Mesendoderm (in vitro differentiated cells): ENCODE results near the gene PNKD.

Experiments
- DNase-seq: peaks from one replicate; pipeline ENCODE4 v3.0.0; 2013
- H2AK5ac ChIP-seq: 2 replicates; pipeline ENCODE4 v1.6.1; 2013; ENCODE audit warnings: low read length, inconsistent platforms
- H2BK120ac ChIP-seq: 2 replicates; pipeline ENCODE4 v1.6.1; 2013; ENCODE audit warnings: low read depth, mild to moderate bottlenecking, low read length, moderate library complexity, mixed read lengths
- H2BK15ac ChIP-seq: replicated peaks from 2 replicates; pipeline ENCODE4 v1.6.1; 2013; ENCODE audit warnings: low read depth, mild to moderate bottlenecking, moderate library complexity
- H2BK5ac ChIP-seq: 2 replicates; pipeline ENCODE4 v1.6.1; 2013; ENCODE audit warnings: low read length, inconsistent platforms
- H3K18ac ChIP-seq: 2 replicates; pipeline ENCODE4 v1.6.1; 2013; ENCODE audit warnings: mild to moderate bottlenecking, low read length, mixed read lengths
- H3K23ac ChIP-seq: one replicate; pipeline ENCODE4 v1.6.1; 2013; ENCODE audit warnings: low read length
- H3K27ac ChIP-seq: 2 replicates; pipeline ENCODE4 v1.5.1; 2013; ENCODE audit warnings: low read depth, mild to moderate bottlenecking, inconsistent platforms, low read length, moderate library complexity
- H3K27me3 ChIP-seq: 2 replicates; pipeline ENCODE4 v1.6.1; 2013; ENCODE audit warnings: low read length, control low read depth, mild to moderate bottlenecking, inconsistent platforms; ENCODE audit not compliant: insufficient read depth, poor library complexity
- H3K36me3 ChIP-seq: 2 replicates; pipeline ENCODE4 v1.6.1; 2013; ENCODE audit warnings: low read length, inconsistent platforms; ENCODE audit not compliant: control insufficient read depth, insufficient read depth
- H3K4ac ChIP-seq: one replicate; pipeline ENCODE4 v1.6.1; 2013; ENCODE audit warnings: low read depth, mild to moderate bottlenecking, low read length, moderate library complexity
- H3K4me1 ChIP-seq: 2 replicates; pipeline ENCODE4 v1.6.1; 2013; ENCODE audit warnings: low read depth, low read length, inconsistent platforms; ENCODE audit not compliant: control insufficient read depth
- H3K4me2 ChIP-seq: 2 replicates; pipeline ENCODE4 v1.6.1; 2013; ENCODE audit warnings: low read length
- H3K4me3 ChIP-seq: 2 replicates; pipeline ENCODE4 v1.5.1; 2013; ENCODE audit warnings: mild to moderate bottlenecking, low read length
- H3K56ac ChIP-seq: one replicate; pipeline ENCODE4 v1.6.1; 2013; ENCODE audit warnings: low read length
- H3K79me1 ChIP-seq: 2 replicates; pipeline ENCODE4 v1.6.1; 2013; ENCODE audit warnings: low read length, inconsistent platforms
- H3K79me2 ChIP-seq: 2 replicates; pipeline ENCODE4 v1.6.1; 2013; ENCODE audit warnings: mild to moderate bottlenecking, low read length; ENCODE audit not compliant: control insufficient read depth, insufficient read depth
- H3K9ac ChIP-seq: 2 replicates; pipeline ENCODE4 v1.6.1; 2013; ENCODE audit warnings: low read length, inconsistent platforms
- H4K5ac ChIP-seq: one replicate; pipeline ENCODE4 v1.6.1; 2013; ENCODE audit warnings: low read length
- H4K8ac ChIP-seq: one replicate; pipeline ENCODE4 v1.6.1; 2013; ENCODE audit warnings: low read depth, mild to moderate bottlenecking, control low read depth, low read length, moderate library complexity
- WGBS: extraction: QIAGEN DNeasy Blood & Tissue Kit; methylation state at CpG from one replicate; pipeline ENCODE4 v1.1.7; 2013; ENCODE audit warnings: low lambda C conversion rate, missing lambda C conversion rate; ENCODE audit not compliant: insufficient coverage; ENCODE audit errors: extremely low coverage; 5-methylcytosine and 5-hydroxymethylcytosine counted together

PNKD gene

DNA sequence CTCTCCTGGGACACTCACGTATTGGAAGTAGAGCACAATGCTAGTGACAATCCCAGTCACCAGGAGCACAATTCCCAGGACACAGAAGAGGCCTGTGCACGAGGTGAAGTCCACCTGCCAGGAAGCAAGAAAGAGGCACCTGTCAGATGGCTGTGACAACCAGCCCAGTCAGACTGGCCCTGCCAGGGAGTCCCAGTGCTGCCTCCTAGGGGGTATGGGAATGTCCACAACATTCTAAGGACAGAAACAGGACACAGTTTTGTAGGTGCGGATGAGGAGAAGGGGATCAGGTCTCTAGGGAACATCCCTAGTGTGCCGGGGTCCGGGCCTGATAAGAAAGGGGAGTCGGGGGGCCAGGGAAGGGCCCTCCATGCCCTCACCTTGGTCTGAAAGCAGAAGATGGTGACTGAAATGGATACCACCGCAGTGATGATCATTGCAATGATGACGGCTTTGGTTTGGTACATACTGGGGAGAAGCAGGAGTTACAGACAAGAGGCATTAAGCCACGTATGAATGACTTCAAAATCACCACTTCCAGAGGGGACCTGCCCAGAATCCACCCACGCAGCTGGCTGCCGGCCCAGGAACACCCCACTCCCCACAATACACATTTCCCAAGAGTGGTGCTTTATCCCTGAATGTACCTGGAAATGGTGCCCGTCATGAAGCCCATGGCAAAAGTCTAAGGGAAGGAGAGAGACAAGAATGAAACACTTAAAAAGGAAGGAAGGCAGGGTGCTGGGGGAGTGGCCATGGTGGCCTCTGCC is 6.9 kb downstream of the PNKD start:
- no peak overlapping the region for H3K4ac ChIP-seq
- no peaks in the 10 kb centered on the region for H3K79me1 ChIP-seq
- H3K27ac ChIP-seq = no peak overlapping the region
- no peak overlapping the region for H3K4me3 ChIP-seq
- H3K79me2 ChIP-seq = no peaks in the 10 kb centered on the region
- DNase-seq = no peak
- no peak overlapping the region for H3K18ac ChIP-seq
- no peak overlapping the region for H2BK15ac ChIP-seq
- no peak overlapping the region for H3K9ac ChIP-seq
- H3K36me3 ChIP-seq = peaks cover 12% of the 10 kb centered on the region
- H3K27me3 ChIP-seq = no peaks in the 10 kb centered on the region
- H2BK5ac ChIP-seq = no peak overlapping the region
- H4K5ac ChIP-seq = no peak overlapping the region
- H2BK120ac ChIP-seq = no peak overlapping the region
- no peak overlapping the region for H2AK5ac ChIP-seq
- H3K23ac ChIP-seq = no peak overlapping the region
- H4K8ac ChIP-seq = no peak overlapping the region
- no peak overlapping the region for H3K4me2 ChIP-seq
- no CpG with 5 or more reads among the region's 12 CpGs for WGBS
- no peak overlapping the region for H3K56ac ChIP-seq
- no peaks in the 10 kb centered on the region for H3K4me1 ChIP-seq

DNA sequence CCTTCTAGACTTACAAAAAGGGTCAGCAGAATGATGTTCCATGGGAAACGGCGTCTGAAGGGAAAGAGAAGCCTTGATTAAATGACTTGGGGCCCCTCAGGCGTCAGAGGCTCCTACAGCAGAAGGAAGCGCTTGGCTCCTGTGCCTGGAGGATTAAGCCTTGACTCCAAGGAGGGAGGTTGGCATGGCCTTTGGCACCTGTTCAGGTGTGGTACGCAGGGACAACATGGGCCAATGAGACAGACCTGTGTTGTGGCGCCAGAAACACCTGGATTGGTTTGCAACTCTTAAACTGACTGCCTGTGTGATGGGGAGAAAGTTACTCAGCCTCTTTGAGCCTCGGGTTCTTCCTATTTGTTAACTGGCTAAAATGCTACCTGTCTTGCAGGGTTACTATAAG is 7.6 kb downstream of the PNKD start:
- Histone ChIP-seq H3K56ac (no peak overlapping the region), H2BK120ac (no peak overlapping the region), H3K9ac (no peak overlapping the region), H3K27me3 (no peaks in the 10 kb centered on the region), H3K4me1 (no peaks in the 10 kb centered on the region), H2AK5ac (no peak overlapping the region), H3K4ac (no peak overlapping the region), H4K8ac (no peak overlapping the region), H3K18ac (no peak overlapping the region), H2BK5ac (no peak overlapping the region), H3K4me3 (no peak overlapping the region), H4K5ac (no peak overlapping the region), H2BK15ac (no peak overlapping the region), H3K79me2 (no peaks in the 10 kb centered on the region), H3K23ac (no peak overlapping the region), H3K36me3 (peaks cover 12% of the 10 kb centered on the region), H3K4me2 (no peak overlapping the region), H3K27ac (no peak overlapping the region), H3K79me1 (no peaks in the 10 kb centered on the region)
- DNase-seq = no peak
- WGBS = no CpG with 5 or more reads among the region's 7 CpGs

DNA sequence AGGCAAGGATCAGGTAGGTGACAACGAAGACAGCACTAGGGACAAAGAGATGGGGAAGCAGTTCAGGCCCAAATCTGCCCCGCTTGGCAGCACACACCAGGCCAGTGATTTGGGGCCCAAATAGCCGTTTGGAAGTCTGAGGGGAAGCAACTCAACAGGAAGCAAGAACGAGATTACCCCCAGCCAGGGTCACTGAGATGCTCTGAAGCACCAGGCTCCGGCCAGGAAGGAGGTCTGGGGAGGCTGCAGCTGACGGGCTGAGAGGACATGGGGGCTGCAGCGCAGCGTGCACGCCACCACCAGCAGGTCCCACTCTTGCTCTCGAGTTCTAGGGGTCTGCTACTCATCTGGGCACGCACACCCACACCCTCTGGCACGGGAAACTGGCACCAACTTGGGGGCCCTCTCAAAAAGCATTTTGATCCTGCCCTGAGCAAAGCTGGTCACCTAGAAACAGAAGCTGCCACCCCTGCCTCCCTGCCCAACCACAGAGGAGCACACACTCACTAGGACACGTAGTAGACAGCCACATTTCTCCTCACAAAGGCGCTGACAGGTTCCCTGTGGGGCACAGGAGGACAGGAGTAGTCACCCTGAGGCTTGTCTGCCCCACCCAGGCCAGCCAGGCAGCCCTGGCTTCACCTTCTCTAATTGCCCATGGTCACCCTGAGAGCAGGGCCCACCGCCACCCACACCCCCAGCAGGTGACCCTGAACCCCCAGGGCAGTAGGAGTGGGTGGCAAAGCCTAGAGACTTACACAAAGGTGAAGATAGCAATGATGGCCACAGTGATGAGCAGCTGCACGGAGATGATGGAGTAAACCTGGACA is 8.4 kb downstream of the PNKD start:
- Histone ChIP-seq H2BK15ac (no peak overlapping the region), H3K23ac (no peak overlapping the region), H3K79me1 (no peaks in the 10 kb centered on the region), H3K79me2 (no peaks in the 10 kb centered on the region), H3K56ac (no peak overlapping the region), H3K4me2 (no peak overlapping the region), H2BK5ac (no peak overlapping the region), H2BK120ac (no peak overlapping the region), H3K36me3 (peaks cover 12% of the 10 kb centered on the region), H3K4ac (no peak overlapping the region), H4K8ac (no peak overlapping the region), H4K5ac (no peak overlapping the region), H3K4me1 (no peaks in the 10 kb centered on the region), H3K18ac (no peak overlapping the region), H3K4me3 (no peak overlapping the region), H2AK5ac (no peak overlapping the region), H3K27me3 (no peaks in the 10 kb centered on the region), H3K27ac (no peak overlapping the region), H3K9ac (no peak overlapping the region)
- WGBS = no CpG with 5 or more reads among the region's 16 CpGs
- no peak for DNase-seq

DNA sequence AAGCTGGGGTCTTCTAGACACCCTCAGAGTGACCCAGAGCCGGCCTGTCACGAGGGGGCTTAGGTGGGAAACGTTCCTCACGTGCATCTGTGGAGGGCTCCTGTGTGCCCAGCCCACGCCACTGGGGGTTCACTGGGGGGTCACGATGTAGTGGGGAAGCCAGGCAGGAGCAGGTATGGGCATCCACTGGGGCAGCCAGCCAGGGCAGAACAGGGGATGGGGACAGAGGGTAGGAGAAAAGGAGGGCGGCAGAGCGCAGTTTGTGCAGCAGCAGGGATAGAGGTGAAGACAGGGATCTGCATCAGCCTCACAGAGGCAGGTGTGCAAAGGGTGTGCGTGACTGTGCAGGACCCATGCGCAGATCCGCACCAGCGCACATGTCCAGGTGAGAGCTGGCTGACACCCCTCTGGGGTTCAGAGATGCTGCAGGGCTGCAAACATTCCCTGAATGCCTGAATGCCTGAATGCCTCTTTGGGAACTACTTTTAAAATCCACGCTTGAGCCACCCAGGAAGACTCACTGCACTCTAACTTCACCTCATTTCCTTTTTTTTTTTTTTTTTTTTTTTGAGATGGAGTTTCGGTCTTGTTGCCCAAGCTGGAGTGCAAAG is 10.0 kb downstream of the PNKD start:
- Histone ChIP-seq H3K56ac (no peak overlapping the region), H3K79me2 (peaks cover 2% of the 10 kb centered on the region), H3K4me3 (no peak overlapping the region), H3K36me3 (peaks cover 12% of the 10 kb centered on the region), H3K23ac (no peak overlapping the region), H3K4ac (no peak overlapping the region), H3K27me3 (no peaks in the 10 kb centered on the region), H3K9ac (no peak overlapping the region), H2BK120ac (no peak overlapping the region), H2BK15ac (no peak overlapping the region), H3K4me2 (no peak overlapping the region), H3K79me1 (peaks cover 3% of the 10 kb centered on the region), H4K5ac (no peak overlapping the region), H3K4me1 (no peaks in the 10 kb centered on the region), H2AK5ac (no peak overlapping the region), H3K18ac (no peak overlapping the region), H3K27ac (no peak overlapping the region), H4K8ac (no peak overlapping the region), H2BK5ac (no peak overlapping the region)
- DNase-seq = no peak
- WGBS = no CpG with 5 or more reads among the region's 14 CpGs

DNA sequence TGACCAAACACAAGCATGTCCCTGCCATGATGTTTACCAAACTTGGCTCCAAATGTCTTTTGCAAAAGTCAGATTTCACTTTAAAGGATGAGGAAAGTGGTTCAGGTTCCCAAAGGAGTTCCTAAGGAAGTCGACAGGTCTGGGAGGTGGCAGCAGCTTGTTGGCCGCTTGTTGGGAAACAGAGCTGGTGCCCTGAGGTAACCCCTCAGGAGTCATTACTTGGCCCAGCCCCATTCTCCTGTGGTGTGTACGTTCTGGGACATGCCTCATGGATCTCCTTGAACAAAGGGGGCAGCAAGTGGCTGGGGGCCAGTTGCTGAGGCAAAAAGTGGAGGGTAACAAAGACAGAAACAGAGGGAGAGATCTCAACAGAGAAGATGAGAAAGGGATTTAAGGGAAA is 11.1 kb downstream of the PNKD start:
- peaks cover 6% of the 10 kb centered on the region for H3K79me1 ChIP-seq
- H3K23ac ChIP-seq = no peak overlapping the region
- H3K4ac ChIP-seq = no peak overlapping the region
- H3K27ac ChIP-seq = no peak overlapping the region
- no peak overlapping the region for H3K4me3 ChIP-seq
- H3K18ac ChIP-seq = no peak overlapping the region
- H2BK5ac ChIP-seq = no peak overlapping the region
- H2AK5ac ChIP-seq = no peak overlapping the region
- WGBS = no CpG with 5 or more reads among the region's 3 CpGs
- no peak overlapping the region for H4K8ac ChIP-seq
- H3K56ac ChIP-seq = no peak overlapping the region
- no peaks in the 10 kb centered on the region for H3K4me1 ChIP-seq
- no peak overlapping the region for H2BK15ac ChIP-seq
- H3K79me2 ChIP-seq = peaks cover 2% of the 10 kb centered on the region
- no peaks in the 10 kb centered on the region for H3K27me3 ChIP-seq
- H3K36me3 ChIP-seq = peaks cover 9% of the 10 kb centered on the region
- H2BK120ac ChIP-seq = no peak overlapping the region
- H3K9ac ChIP-seq = no peak overlapping the region
- DNase-seq = no peak
- no peak overlapping the region for H4K5ac ChIP-seq
- no peak overlapping the region for H3K4me2 ChIP-seq
